Measurements from ENCODE around the gene SLCO2A1. TPM values are rescaled to one million over a fixed set of nuclear protein-coding genes. Genes with fewer than 3 reads are reported as not detected.

The SLCO2A1 gene
- total and polyA plus RNA-seq, 2 donors (not counting 1 experiment from before 2014, with no cell fraction given) = not detected

GRCh38 chr3:134076851-134077250, 47.1 kb upstream of the SLCO2A1 start:
- TF ChIP-seq CTCF (IDR thresholded peaks at IDR 0.05) = no peak
- TF ChIP-seq EZH2 (IDR thresholded peaks at IDR 0.05; ENCODE audit: borderline replicate concordance, insufficient read depth, low read depth, low read length, poor library complexity, severe bottlenecking) = no peak

GRCh38 chr3:134075846-134076245, 46.1 kb upstream of the SLCO2A1 start:
- Histone ChIP-seq H3K36me3 (replicated peaks in 1 of 2; ENCODE audit: control extremely low read depth in 1 of 2, control insufficient read depth in 1 of 2, extremely low read depth in 1 of 2, insufficient read depth in 2 of 2, low read length in 1 of 2) (no peaks in the 10 kb centered on the region), H3K27ac (ENCODE audit: low read length in 2 of 2) (no peak overlapping the region), H4K20me1 (ENCODE audit: control insufficient read depth, insufficient read depth, low read length, poor library complexity, severe bottlenecking) (no peaks in the 10 kb centered on the region), H3K4me2 (replicated peaks; ENCODE audit: low read depth, low read length, poor library complexity, severe bottlenecking) (no peak overlapping the region), H3K9me3 (ENCODE audit: control extremely low read depth in 1 of 3, control insufficient read depth in 2 of 3, insufficient read depth in 1 of 3, low read length in 2 of 3) (peaks cover 0 to 5% (median 0%) of the 10 kb centered on the region in 3 donors), H2AFZ (ENCODE audit: insufficient read depth, low read depth, low read length, poor library complexity, severe bottlenecking) (no peak overlapping the region), H3K4me1 (ENCODE audit: control insufficient read depth in 2 of 2, insufficient read depth in 2 of 2, low read length in 2 of 2) (no peaks in the 10 kb centered on the region), H3K9ac (ENCODE audit: low read length) (no peak overlapping the region), H3K4me3 (ENCODE audit: control extremely low read depth in 1 of 5, extremely low read depth in 1 of 5, insufficient read depth in 1 of 5, low read depth in 2 of 5, low read length in 4 of 5) (no peak overlapping the region), H3K79me2 (ENCODE audit: control insufficient read depth, insufficient read depth, low read length) (no peaks in the 10 kb centered on the region), H3K27me3 (replicated peaks in 1 of 4; ENCODE audit: control extremely low read depth in 1 of 4, control insufficient read depth in 3 of 4, insufficient read depth in 4 of 4, low read length in 3 of 4) (no peaks in the 10 kb centered on the region)
- H3K27ac Mint-ChIP-seq = no peak overlapping the region
- CTCF ChIA-PET = no interaction called here
- H3K4me3 Mint-ChIP-seq = no peak overlapping the region
- ATAC-seq (ENCODE audit: low read depth) = no peak
- no peak for DNase-seq
- TF ChIP-seq EZH2 (IDR thresholded peaks at IDR 0.05; ENCODE audit: borderline replicate concordance, insufficient read depth, low read depth, low read length, poor library complexity, severe bottlenecking) (no peak), CTCF (IDR thresholded peaks at IDR 0.05) (no peak)
- POLR2A ChIA-PET = no interaction called here
- intact Hi-C loops (cut with micrococcal nuclease) = no loop called here
- H3K4me1 Mint-ChIP-seq = no peaks in the 10 kb centered on the region
- H3K27me3 Mint-ChIP-seq = peaks cover 3% of the 10 kb centered on the region
- no peaks in the 10 kb centered on the region for H3K9me3 Mint-ChIP-seq (ENCODE audit: insufficient read depth)
- 76% methylated on average over 5 of the region's 6 CpGs for WGBS (ENCODE audit: insufficient coverage)

More at GRCh38 chr3:134076851-134077250, 47.1 kb upstream of the SLCO2A1 start:
- Histone ChIP-seq H3K4me3 (ENCODE audit: control extremely low read depth in 1 of 5, extremely low read depth in 1 of 5, insufficient read depth in 1 of 5, low read depth in 2 of 5, low read length in 4 of 5) (no peak overlapping the region), H2AFZ (ENCODE audit: insufficient read depth, low read depth, low read length, poor library complexity, severe bottlenecking) (no peak overlapping the region), H3K9me3 (ENCODE audit: control extremely low read depth in 1 of 3, control insufficient read depth in 2 of 3, insufficient read depth in 1 of 3, low read length in 2 of 3) (peaks cover 0 to 5% (median 0%) of the 10 kb centered on the region in 3 donors), H3K36me3 (replicated peaks in 1 of 2; ENCODE audit: control extremely low read depth in 1 of 2, control insufficient read depth in 1 of 2, extremely low read depth in 1 of 2, insufficient read depth in 2 of 2, low read length in 1 of 2) (no peaks in the 10 kb centered on the region), H3K4me1 (ENCODE audit: control insufficient read depth in 2 of 2, insufficient read depth in 2 of 2, low read length in 2 of 2) (no peaks in the 10 kb centered on the region), H3K27me3 (replicated peaks in 1 of 4; ENCODE audit: control extremely low read depth in 1 of 4, control insufficient read depth in 3 of 4, insufficient read depth in 4 of 4, low read length in 3 of 4) (no peaks in the 10 kb centered on the region), H4K20me1 (ENCODE audit: control insufficient read depth, insufficient read depth, low read length, poor library complexity, severe bottlenecking) (no peaks in the 10 kb centered on the region), H3K27ac (ENCODE audit: low read length in 2 of 2) (no peak overlapping the region), H3K4me2 (replicated peaks; ENCODE audit: low read depth, low read length, poor library complexity, severe bottlenecking) (no peak overlapping the region), H3K79me2 (ENCODE audit: control insufficient read depth, insufficient read depth, low read length) (no peaks in the 10 kb centered on the region), H3K9ac (ENCODE audit: low read length) (no peak overlapping the region)
- no peak for ATAC-seq (ENCODE audit: low read depth)
- H3K4me3 Mint-ChIP-seq = no peak overlapping the region
- POLR2A ChIA-PET = no interaction called here
- no peaks in the 10 kb centered on the region for H3K4me1 Mint-ChIP-seq
- no peak for DNase-seq
- no peak overlapping the region for H3K27ac Mint-ChIP-seq
- no peaks in the 10 kb centered on the region for H3K9me3 Mint-ChIP-seq (ENCODE audit: insufficient read depth)
- CTCF ChIA-PET = no interaction called here
- WGBS (ENCODE audit: insufficient coverage) = no CpG with 5 or more reads among the region's 2 CpGs
- intact Hi-C loops (cut with micrococcal nuclease) = no loop called here
- peaks cover 3% of the 10 kb centered on the region for H3K27me3 Mint-ChIP-seq
